Measurements from ENCODE around the gene NBPF4.

DNA sequence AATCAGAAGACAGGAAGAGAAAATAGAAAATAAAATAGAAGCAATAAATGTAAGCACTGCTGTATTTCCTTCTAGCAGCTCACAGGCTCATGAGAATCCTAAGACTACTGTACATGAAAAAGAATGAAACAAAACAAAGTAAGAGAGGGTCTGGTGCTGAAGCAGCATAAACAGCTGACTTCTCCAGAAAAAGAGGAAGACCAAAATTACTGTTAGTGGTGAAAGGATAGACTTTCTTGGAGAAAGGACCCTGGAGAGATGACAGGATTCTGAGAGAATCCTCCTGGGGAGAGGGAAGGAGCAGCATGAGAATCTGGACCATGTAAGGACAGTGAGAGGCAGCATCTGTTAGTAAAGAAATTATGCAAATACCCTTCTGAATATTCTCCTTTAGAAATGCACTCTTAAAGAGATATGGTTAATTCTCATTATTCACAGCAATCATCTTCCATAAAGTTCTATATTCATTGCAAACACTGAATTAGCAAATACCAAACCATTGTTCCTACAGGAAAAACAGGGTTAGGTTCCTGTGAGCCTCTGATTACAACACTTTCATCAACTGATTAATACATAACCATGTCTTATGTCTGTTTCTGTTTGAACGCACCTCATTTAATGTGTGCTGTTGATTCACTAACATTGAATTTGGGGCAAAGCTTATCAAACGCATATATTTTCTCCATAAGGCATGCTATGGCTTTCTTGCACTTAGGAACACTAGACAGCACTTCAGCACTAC, 60.7 kb downstream of the NBPF4 start:
- TF ChIP-seq, protein P1, sequence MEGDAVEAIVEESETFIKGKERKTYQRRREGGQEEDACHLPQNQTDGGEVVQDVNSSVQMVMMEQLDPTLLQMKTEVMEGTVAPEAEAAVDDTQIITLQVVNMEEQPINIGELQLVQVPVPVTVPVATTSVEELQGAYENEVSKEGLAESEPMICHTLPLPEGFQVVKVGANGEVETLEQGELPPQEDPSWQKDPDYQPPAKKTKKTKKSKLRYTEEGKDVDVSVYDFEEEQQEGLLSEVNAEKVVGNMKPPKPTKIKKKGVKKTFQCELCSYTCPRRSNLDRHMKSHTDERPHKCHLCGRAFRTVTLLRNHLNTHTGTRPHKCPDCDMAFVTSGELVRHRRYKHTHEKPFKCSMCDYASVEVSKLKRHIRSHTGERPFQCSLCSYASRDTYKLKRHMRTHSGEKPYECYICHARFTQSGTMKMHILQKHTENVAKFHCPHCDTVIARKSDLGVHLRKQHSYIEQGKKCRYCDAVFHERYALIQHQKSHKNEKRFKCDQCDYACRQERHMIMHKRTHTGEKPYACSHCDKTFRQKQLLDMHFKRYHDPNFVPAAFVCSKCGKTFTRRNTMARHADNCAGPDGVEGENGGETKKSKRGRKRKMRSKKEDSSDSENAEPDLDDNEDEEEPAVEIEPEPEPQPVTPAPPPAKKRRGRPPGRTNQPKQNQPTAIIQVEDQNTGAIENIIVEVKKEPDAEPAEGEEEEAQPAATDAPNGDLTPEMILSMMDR (optimal IDR thresholded peaks at IDR 0.05 in 1 of 3, IDR thresholded peaks at IDR 0.05 in 1 of 3, conservative IDR thresholded peaks at IDR 0.05 in 1 of 3; ENCODE audit: extremely low read depth in 1 of 3, insufficient read depth in 2 of 3, low read length in 3 of 3) = no peak
- TF ChIP-seq EZH2 (IDR thresholded peaks at IDR 0.05; ENCODE audit: low read length) = no peak

Measured in keratinocyte (primary cell).